SH-SY5Y (cell line): ENCODE data around the gene CDAN1.

Source experiments
- GATA2 ChIP-seq: IDR thresholded peaks from 2 replicates; pipeline ENCODE4 v1.6.1; 2011; ENCODE audit warnings: mild to moderate bottlenecking, low read depth, low read length
- GATA3 ChIP-seq: IDR thresholded peaks from 2 replicates; pipeline ENCODE4 v1.6.1; 2011; ENCODE audit warnings: low read depth, mild to moderate bottlenecking, low read length, moderate library complexity

The CDAN1 gene

GRCh38 chr15:42707068-42707467, 29.9 kb downstream of the CDAN1 start:
- TF ChIP-seq GATA2, result no peak
- no peak for TF ChIP-seq GATA3

GRCh38 chr15:42705336-42705735, 31.6 kb downstream of the CDAN1 start:
- TF ChIP-seq GATA2 (no peak), GATA3 (no peak)

GRCh38 chr15:42704492-42704926, 32.4 kb downstream of the CDAN1 start:
- TF ChIP-seq GATA3 (no peak), GATA2 (no peak)

GRCh38 chr15:42696626-42697025, 40.3 kb downstream of the CDAN1 start:
- TF ChIP-seq GATA3 (no peak), GATA2 (no peak)

GRCh38 chr15:42695527-42696071, 41.3 kb downstream of the CDAN1 start:
- TF ChIP-seq GATA3 (no peak), GATA2 (no peak)

- TF ChIP-seq GATA2, result no peak
- no peak for TF ChIP-seq GATA3
These were observed 42.5 kb downstream of the CDAN1 start for GRCh38 chr15:42694398-42694797.

- TF ChIP-seq GATA2 (no peak), GATA3 (no peak)
These were observed 43.0 kb downstream of the CDAN1 start for GRCh38 chr15:42693942-42694341.

GRCh38 chr15:42693496-42693895, 43.4 kb downstream of the CDAN1 start:
- TF ChIP-seq GATA2 (no peak), GATA3 (no peak)

GRCh38 chr15:42692997-42693396, 43.9 kb downstream of the CDAN1 start:
- no peak for TF ChIP-seq GATA2
- TF ChIP-seq GATA3, result no peak

GRCh38 chr15:42692536-42692935, 44.4 kb downstream of the CDAN1 start:
- TF ChIP-seq GATA2 (no peak), GATA3 (no peak)

GRCh38 chr15:42691770-42692169, 45.2 kb downstream of the CDAN1 start:
- no peak for TF ChIP-seq GATA3
- TF ChIP-seq GATA2, result no peak

GRCh38 chr15:42691308-42691707, 45.6 kb downstream of the CDAN1 start:
- TF ChIP-seq GATA3 (no peak), GATA2 (no peak)

GRCh38 chr15:42688301-42688700, 48.6 kb downstream of the CDAN1 start:
- TF ChIP-seq GATA2 (no peak), GATA3 (no peak)

- TF ChIP-seq GATA3 (no peak), GATA2 (no peak)
These were observed 49.2 kb downstream of the CDAN1 start for GRCh38 chr15:42687740-42688139.

GRCh38 chr15:42686281-42686680, 50.6 kb downstream of the CDAN1 start:
- TF ChIP-seq GATA2, result no peak
- no peak for TF ChIP-seq GATA3

- TF ChIP-seq GATA3 (no peak), GATA2 (no peak)
These were observed 55.8 kb downstream of the CDAN1 start for GRCh38 chr15:42681119-42681518.
